ENCODE measurements around the gene RSPH1. TPM values are rescaled to one million over a fixed set of nuclear protein-coding genes. Genes with fewer than 3 reads are reported as not detected.

RSPH1 gene
- total RNA-seq, 1 experiment from 2014 or later = 0.31 TPM

- Mint-ChIP-seq H3K4me3 (no peak overlapping the region), H3K27ac (no peak overlapping the region; a peak in 1 of 7 replicates)
Measured at GRCh38 chr21:42452401-42453223, 43.4 kb downstream of the RSPH1 start.

More at GRCh38 chr21:42452401-42453223, 43.4 kb downstream of the RSPH1 start:
- H3K18ac ChIP-seq (ENCODE audit: insufficient read length, low read depth, low read length) = no peak overlapping the region
- WGBS (ENCODE audit: extremely low coverage, insufficient read length, low lambda C conversion rate) = no CpG with 5 or more reads among the region's 22 CpGs
- H2BK12ac ChIP-seq (ENCODE audit: insufficient read length, low read depth, low read length) = no peak overlapping the region
- no peak overlapping the region for H4K8ac ChIP-seq (replicated peaks; ENCODE audit: insufficient read length, low read depth, low read length)
- H3K23ac ChIP-seq (ENCODE audit: insufficient read length, low read depth, low read length) = no peak overlapping the region
- H3K9ac ChIP-seq (ENCODE audit: extremely low read depth, insufficient read length, low read length) = no peak overlapping the region
- no peaks in the 10 kb centered on the region for H3K79me2 ChIP-seq (ENCODE audit: insufficient read depth, low read length)
- H3K4me2 ChIP-seq (ENCODE audit: insufficient read depth, insufficient read length, low read length) = no peak overlapping the region
- H2AK5ac ChIP-seq (ENCODE audit: insufficient read length, low read length) = no peak overlapping the region
- H4K91ac ChIP-seq (ENCODE audit: insufficient read length, low read depth, low read length) = no peak overlapping the region
- H3K4ac ChIP-seq (ENCODE audit: low read depth, low read length) = no peak overlapping the region
- Mint-ChIP-seq H3K4me1 (peaks cover 14 to 17% of the 10 kb centered on the region in 2 experiments), H3K36me3 (ENCODE audit: insufficient read depth in 1 of 3, low read depth in 3 of 3) (no peaks in the 10 kb centered on the region), H3K27me3 (ENCODE audit: low read depth) (peaks cover 4% of the 10 kb centered on the region), H3K9me3 (no peaks in the 10 kb centered on the region; a peak in 2 of 5 replicates)
- no peak overlapping the region for H2BK15ac ChIP-seq (ENCODE audit: low read depth, low read length)
- no peaks in the 10 kb centered on the region for H3K27me3 ChIP-seq (ENCODE audit: insufficient read depth, low read length)
- no peak overlapping the region for H2BK5ac ChIP-seq (ENCODE audit: insufficient read length, low read length)
- no peaks in the 10 kb centered on the region for H3K79me1 ChIP-seq (ENCODE audit: insufficient read depth, low read depth, low read length, poor library complexity, severe bottlenecking)
- H3K4me1 ChIP-seq (ENCODE audit: insufficient read depth, low read length) = no peaks in the 10 kb centered on the region
- H3K56ac ChIP-seq (ENCODE audit: insufficient read length, low read depth, low read length) = no peak overlapping the region
- H2BK120ac ChIP-seq (ENCODE audit: low read depth, low read length, poor library complexity, severe bottlenecking) = no peak overlapping the region
- DNase-seq = no peak
- H4K5ac ChIP-seq (ENCODE audit: insufficient read length, low read depth, low read length) = no peak overlapping the region
- no peak overlapping the region; the same call in 1 of the 2 replicates for H3K14ac ChIP-seq (ENCODE audit: insufficient read depth, low read length)
- no peak overlapping the region for H3T11ph ChIP-seq (ENCODE audit: low read length)
- no peaks in the 10 kb centered on the region for H3K9me3 ChIP-seq (ENCODE audit: control insufficient read depth, low read depth, low read length)
- no peak overlapping the region for H3K27ac ChIP-seq (ENCODE audit: insufficient read length, low read depth, low read length)
- no peak overlapping the region for H2AFZ ChIP-seq (ENCODE audit: low read length)
- no peaks in the 10 kb centered on the region for H4K20me1 ChIP-seq (ENCODE audit: control insufficient read depth, insufficient read depth, insufficient read length)
- TF ChIP-seq CTCF (conservative IDR thresholded peaks at IDR 0.05) = no peak
- no peak overlapping the region for H2BK20ac ChIP-seq (ENCODE audit: low read depth, low read length, poor library complexity, severe bottlenecking)
- no peaks in the 10 kb centered on the region for H3K23me2 ChIP-seq (ENCODE audit: insufficient read length, low read depth, low read length, poor library complexity, severe bottlenecking)

Measured in H9 (cell line).